Activated CD4-positive, alpha-beta T cell treated with anti-CD3 and anti-CD28 coated beads, Interleukin-2, amount 10 ng/mL, durations not matched to agents 24 days and 14 days (primary cell): ENCODE measurements around the gene GRIK4. TPM values are rescaled to one million over a fixed set of nuclear protein-coding genes. Genes with fewer than 3 reads are reported as not detected.

ENCODE experiments used
- DNase-seq: peaks from one replicate; pipeline ENCODE4 v3.0.0; 2022
- H3K27ac Mint-ChIP-seq: one replicate; pipeline ENCODE4 v1.8.0; 2022; ENCODE audit warnings: mild to moderate bottlenecking, mixed read lengths
- H3K27me3 Mint-ChIP-seq: one replicate; pipeline ENCODE4 v1.8.0; 2022; ENCODE audit warnings: mixed read lengths
- H3K36me3 Mint-ChIP-seq: one replicate; pipeline ENCODE4 v1.8.0; 2022; ENCODE audit warnings: low read depth, mild to moderate bottlenecking, mixed read lengths
- H3K4me1 Mint-ChIP-seq: one replicate; pipeline ENCODE4 v1.8.0; 2021; ENCODE audit warnings: mixed read lengths
- H3K4me3 Mint-ChIP-seq: one replicate; pipeline ENCODE4 v1.8.0; 2022; ENCODE audit warnings: mild to moderate bottlenecking, moderate library complexity, mixed read lengths
- H3K9me3 Mint-ChIP-seq: one replicate; pipeline ENCODE4 v1.8.0; 2021; ENCODE audit warnings: mixed read lengths
- intact Hi-C: fragments of 100-400 bp; cut with micrococcal nuclease; formaldehyde crosslinking; loops from one replicate; pipeline ENCODE4 v1.15.1; 2023
- total RNA-seq: library from RNA; stranded (reverse); gene quantifications from 2 replicates; pipeline ENCODE4 v1.2.3, GENCODE V29; 2022

GRIK4 gene
- total RNA-seq, 1 donor from 2014 or later = 0.09 TPM

GRCh38 chr11:120858740-120859139 is 347.2 kb downstream of the GRIK4 start:
- intact Hi-C loops = no loop called here
- Mint-ChIP-seq H3K27me3 (no peaks in the 10 kb centered on the region), H3K27ac (no peak overlapping the region), H3K4me3 (no peak overlapping the region), H3K36me3 (no peaks in the 10 kb centered on the region), H3K9me3 (no peaks in the 10 kb centered on the region), H3K4me1 (no peaks in the 10 kb centered on the region)
- no peak for DNase-seq

GRCh38 chr11:120859552-120860295 is 348.2 kb downstream of the GRIK4 start:
- H3K27me3 Mint-ChIP-seq = no peaks in the 10 kb centered on the region
- no peaks in the 10 kb centered on the region for H3K36me3 Mint-ChIP-seq
- H3K9me3 Mint-ChIP-seq = no peaks in the 10 kb centered on the region
- no peak overlapping the region for H3K27ac Mint-ChIP-seq
- H3K4me3 Mint-ChIP-seq = no peak overlapping the region
- no peak for DNase-seq
- no peaks in the 10 kb centered on the region for H3K4me1 Mint-ChIP-seq
- intact Hi-C loops = no loop called here

DNA sequence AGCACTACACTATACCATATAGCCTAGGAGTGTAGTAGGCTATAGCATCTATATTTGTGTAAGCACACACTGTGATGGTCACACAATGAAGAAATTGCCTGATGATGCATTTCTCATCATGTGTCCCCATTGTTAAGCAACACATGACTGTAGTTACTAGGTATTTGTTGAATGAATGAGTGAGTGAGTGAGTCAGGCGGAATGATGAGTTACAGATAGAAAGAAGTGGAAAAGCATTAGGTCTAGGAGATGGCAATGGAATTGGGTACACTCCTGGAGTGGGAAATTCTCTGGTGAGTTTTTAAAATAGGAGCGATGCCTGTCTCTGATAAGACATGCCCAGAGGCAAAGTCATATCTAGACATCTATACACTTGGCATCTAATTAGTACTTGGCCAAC is 351.8 kb downstream of the GRIK4 start:
- H3K27ac Mint-ChIP-seq = no peak overlapping the region
- H3K36me3 Mint-ChIP-seq = no peaks in the 10 kb centered on the region
- no peaks in the 10 kb centered on the region for H3K27me3 Mint-ChIP-seq
- H3K9me3 Mint-ChIP-seq = no peaks in the 10 kb centered on the region
- intact Hi-C loops = no loop called here
- DNase-seq = no peak
- no peak overlapping the region for H3K4me3 Mint-ChIP-seq
- no peaks in the 10 kb centered on the region for H3K4me1 Mint-ChIP-seq

DNA sequence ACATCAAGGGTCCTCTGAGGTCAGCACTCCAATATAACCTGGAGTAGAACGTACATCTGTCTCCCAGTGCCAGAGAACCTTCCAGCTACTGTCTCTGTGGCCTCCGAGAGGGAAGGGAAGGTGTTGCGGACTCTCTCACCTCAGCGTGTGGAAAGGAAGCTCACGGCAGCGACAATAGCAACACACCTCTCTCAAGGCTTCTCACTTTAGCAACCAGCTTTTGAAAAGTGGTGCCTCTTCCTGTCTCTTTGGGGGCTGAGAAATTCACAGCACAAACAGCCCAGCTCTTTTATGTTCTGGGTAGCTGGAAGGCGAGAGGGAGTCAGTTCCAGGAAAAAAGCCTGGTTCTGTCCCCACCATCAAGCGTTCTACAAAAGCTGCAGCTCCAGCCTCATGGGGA is 355.5 kb downstream of the GRIK4 start:
- Mint-ChIP-seq H3K36me3 (no peaks in the 10 kb centered on the region), H3K4me3 (no peak overlapping the region), H3K27ac (no peak overlapping the region), H3K9me3 (no peaks in the 10 kb centered on the region), H3K4me1 (no peaks in the 10 kb centered on the region), H3K27me3 (no peaks in the 10 kb centered on the region)
- no peak for DNase-seq
- intact Hi-C loops = no loop called here

GRCh38 chr11:120867531-120867930 is 356.0 kb downstream of the GRIK4 start:
- Mint-ChIP-seq H3K9me3 (no peaks in the 10 kb centered on the region), H3K27me3 (no peaks in the 10 kb centered on the region), H3K36me3 (no peaks in the 10 kb centered on the region), H3K4me3 (no peak overlapping the region), H3K4me1 (no peaks in the 10 kb centered on the region), H3K27ac (no peak overlapping the region)
- intact Hi-C loops = no loop called here
- DNase-seq = no peak

DNA sequence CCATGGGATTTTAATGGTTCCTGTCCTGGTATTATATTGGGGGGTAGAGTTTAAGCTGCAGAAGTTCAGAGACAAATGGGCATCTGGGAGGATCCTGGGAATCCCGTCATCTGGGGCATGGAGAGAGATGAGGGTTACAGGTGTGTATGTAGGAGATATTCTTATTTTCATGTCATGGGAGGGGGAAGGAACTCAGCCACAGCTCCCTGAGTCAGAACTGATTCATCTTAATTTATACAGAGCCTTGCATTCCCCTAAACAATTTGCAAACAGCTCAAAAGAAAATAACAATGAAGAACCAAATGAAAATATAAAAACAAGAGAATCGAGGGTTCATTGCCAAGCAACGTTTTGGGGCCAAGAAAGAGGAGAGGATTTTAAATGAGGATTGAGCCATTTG is 356.4 kb downstream of the GRIK4 start:
- H3K4me3 Mint-ChIP-seq = no peak overlapping the region
- H3K4me1 Mint-ChIP-seq = no peaks in the 10 kb centered on the region
- H3K27me3 Mint-ChIP-seq = no peaks in the 10 kb centered on the region

DNA sequence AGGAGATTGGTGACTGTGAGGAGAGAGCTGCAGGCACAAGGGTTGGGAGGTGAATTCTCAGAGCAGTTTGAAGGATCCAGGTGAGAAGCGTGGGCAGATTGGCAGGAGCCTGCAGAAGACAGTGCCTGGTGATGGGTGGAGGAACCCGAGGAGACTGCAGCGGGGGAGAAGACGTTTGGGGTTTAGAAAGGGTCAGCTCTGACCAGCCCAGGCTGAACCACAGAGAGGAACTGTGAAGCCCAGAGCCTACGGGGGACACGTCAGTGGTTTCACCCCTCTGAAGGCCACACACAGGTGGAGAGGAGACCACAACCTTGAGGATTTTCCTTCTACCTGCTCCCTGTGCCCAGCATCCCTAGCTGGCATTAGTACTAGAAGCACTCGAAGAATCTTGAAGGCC is 357.5 kb downstream of the GRIK4 start:
- no peaks in the 10 kb centered on the region for H3K4me1 Mint-ChIP-seq
- H3K27me3 Mint-ChIP-seq = no peaks in the 10 kb centered on the region
- no peak overlapping the region for H3K27ac Mint-ChIP-seq
- DNase-seq = no peak
- no peak overlapping the region for H3K4me3 Mint-ChIP-seq
- no peaks in the 10 kb centered on the region for H3K36me3 Mint-ChIP-seq
- no peaks in the 10 kb centered on the region for H3K9me3 Mint-ChIP-seq
- intact Hi-C loops = no loop called here

More for the DNA sequence above, 356.4 kb downstream of the GRIK4 start:
- no peaks in the 10 kb centered on the region for H3K36me3 Mint-ChIP-seq
- no peak for DNase-seq
- H3K27ac Mint-ChIP-seq = no peak overlapping the region
- no peaks in the 10 kb centered on the region for H3K9me3 Mint-ChIP-seq
- intact Hi-C loops = no loop called here

- Mint-ChIP-seq H3K4me3 (no peak overlapping the region), H3K9me3 (no peaks in the 10 kb centered on the region), H3K27me3 (no peaks in the 10 kb centered on the region), H3K4me1 (no peaks in the 10 kb centered on the region), H3K27ac (no peak overlapping the region), H3K36me3 (no peaks in the 10 kb centered on the region)
- no peak for DNase-seq
- intact Hi-C loops = no loop called here
Observed at GRCh38 chr11:120869516-120870011, 358.0 kb downstream of the GRIK4 start.

DNA sequence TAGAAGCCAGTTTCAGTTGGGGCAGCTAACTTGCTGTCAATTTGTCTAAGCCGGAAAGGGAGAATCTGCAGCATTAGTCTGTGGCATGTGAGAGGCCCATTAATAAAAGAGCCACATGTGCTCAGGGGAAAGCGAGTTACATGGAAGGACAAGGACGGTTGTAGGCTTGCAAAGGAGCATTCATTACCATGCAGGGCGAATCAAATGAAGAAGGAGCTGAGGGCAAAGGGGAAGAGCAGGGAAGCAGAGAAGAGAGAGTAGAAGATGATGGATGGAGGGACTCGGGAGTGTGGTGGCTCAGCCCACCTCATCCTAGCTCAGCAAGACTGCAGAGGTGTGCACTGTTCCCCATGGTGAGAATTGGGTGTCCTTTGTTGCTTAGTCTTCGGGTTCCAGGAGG is 359.6 kb downstream of the GRIK4 start:
- Mint-ChIP-seq H3K27me3 (no peaks in the 10 kb centered on the region), H3K9me3 (peaks cover 6% of the 10 kb centered on the region), H3K4me1 (no peaks in the 10 kb centered on the region), H3K27ac (no peak overlapping the region), H3K4me3 (no peak overlapping the region), H3K36me3 (no peaks in the 10 kb centered on the region)
- no peak for DNase-seq
- intact Hi-C loops = no loop called here

- no peak overlapping the region for H3K4me3 Mint-ChIP-seq
- DNase-seq = no peak
- H3K36me3 Mint-ChIP-seq = no peaks in the 10 kb centered on the region
- no peak overlapping the region for H3K27ac Mint-ChIP-seq
- intact Hi-C loops = no loop called here
- H3K9me3 Mint-ChIP-seq = peaks cover 9% of the 10 kb centered on the region
- H3K27me3 Mint-ChIP-seq = no peaks in the 10 kb centered on the region
- no peaks in the 10 kb centered on the region for H3K4me1 Mint-ChIP-seq
Observed at GRCh38 chr11:120871924-120872323, 360.4 kb downstream of the GRIK4 start.

GRCh38 chr11:120873966-120874735 is 362.6 kb downstream of the GRIK4 start:
- Mint-ChIP-seq H3K36me3 (no peaks in the 10 kb centered on the region), H3K9me3 (peaks cover 9% of the 10 kb centered on the region), H3K27me3 (no peaks in the 10 kb centered on the region), H3K4me3 (no peak overlapping the region), H3K4me1 (no peaks in the 10 kb centered on the region), H3K27ac (no peak overlapping the region)
- intact Hi-C loops = no loop called here
- no peak for DNase-seq

DNA sequence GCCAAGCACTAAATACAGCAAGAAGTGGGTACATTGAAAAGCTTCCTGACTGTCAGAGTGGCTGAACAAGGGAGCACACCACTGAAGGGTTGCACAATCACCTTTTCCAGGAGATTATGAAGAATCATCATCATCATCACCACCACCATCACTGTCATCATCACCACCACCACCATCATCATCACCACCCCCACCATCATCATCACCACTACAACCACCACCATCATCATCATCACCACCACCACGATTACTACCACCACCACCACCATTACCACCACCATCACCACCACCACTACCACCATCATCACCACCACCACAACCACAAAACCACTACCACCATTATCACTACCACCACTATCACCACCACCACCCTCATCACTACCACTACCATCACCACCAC is 364.4 kb downstream of the GRIK4 start:
- Mint-ChIP-seq H3K4me3 (no peak overlapping the region), H3K9me3 (peaks cover 9% of the 10 kb centered on the region), H3K27me3 (peaks cover 4% of the 10 kb centered on the region), H3K36me3 (no peaks in the 10 kb centered on the region), H3K4me1 (no peaks in the 10 kb centered on the region), H3K27ac (no peak overlapping the region)
- DNase-seq = no peak
- intact Hi-C loops = no loop called here

DNA sequence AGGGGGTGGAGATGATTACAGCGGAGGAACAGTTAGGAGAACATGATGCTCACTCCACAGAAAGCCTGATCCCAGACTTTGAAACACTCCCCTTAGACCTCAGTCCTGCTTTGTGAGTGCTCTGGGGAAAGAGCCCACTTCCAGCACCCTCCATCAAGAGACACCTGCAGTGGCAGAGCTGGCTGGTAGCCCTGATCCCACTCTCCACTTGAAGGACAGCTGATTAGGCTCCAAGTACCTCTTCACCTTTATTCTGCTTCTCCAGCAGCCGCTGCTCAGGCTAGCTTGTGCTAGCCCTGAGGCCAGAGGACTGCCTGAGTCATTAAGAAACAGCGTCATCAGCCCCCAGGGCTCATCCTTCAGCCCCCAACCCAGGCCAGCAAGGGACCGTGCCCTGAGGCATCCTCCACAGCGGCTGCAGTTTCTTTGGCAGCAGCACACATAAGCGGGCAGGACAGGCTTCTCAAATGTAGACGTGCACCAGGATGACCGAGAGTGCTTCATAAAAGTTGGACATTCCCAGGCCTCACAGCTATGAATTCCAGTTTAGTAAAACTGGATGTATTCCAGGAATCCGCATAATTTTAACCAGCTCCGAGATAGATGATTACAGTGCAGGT is 366.3 kb downstream of the GRIK4 start:
- no peak for DNase-seq
- Mint-ChIP-seq H3K27ac (no peak overlapping the region), H3K4me3 (no peak overlapping the region), H3K9me3 (peaks cover 9% of the 10 kb centered on the region), H3K27me3 (peaks cover 4% of the 10 kb centered on the region), H3K36me3 (no peaks in the 10 kb centered on the region), H3K4me1 (no peaks in the 10 kb centered on the region)
- intact Hi-C loops = no loop called here

DNA sequence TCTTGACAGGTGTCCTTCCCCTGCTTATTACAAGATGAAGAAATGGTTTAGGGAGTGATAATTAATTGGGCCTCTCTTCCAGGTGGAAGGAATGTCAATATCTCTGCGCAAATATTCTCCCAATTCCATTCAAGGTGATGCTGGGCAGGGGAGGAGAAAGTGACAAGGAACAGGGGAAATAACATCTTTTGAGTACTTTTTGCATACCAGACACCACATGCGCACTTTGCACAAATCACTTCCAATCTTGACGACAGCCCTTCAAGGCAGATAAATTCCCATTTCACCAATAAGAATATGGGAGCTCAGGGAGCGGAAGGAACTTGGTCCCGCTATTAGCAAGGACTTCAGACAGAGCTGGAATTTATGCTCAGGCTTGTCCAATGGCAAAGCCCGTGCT is 367.2 kb downstream of the GRIK4 start:
- no peaks in the 10 kb centered on the region for H3K36me3 Mint-ChIP-seq
- no peak overlapping the region for H3K27ac Mint-ChIP-seq
- H3K27me3 Mint-ChIP-seq = peaks cover 6% of the 10 kb centered on the region
- DNase-seq = no peak
- peaks cover 9% of the 10 kb centered on the region for H3K9me3 Mint-ChIP-seq
- intact Hi-C loops = no loop called here
- H3K4me1 Mint-ChIP-seq = no peaks in the 10 kb centered on the region
- H3K4me3 Mint-ChIP-seq = no peak overlapping the region
